ENCODE results near the gene RSPO4.
A peak's percentile ranks its signal among the peaks of the same experiment; 100 is the strongest.

RSPO4 gene

DNA sequence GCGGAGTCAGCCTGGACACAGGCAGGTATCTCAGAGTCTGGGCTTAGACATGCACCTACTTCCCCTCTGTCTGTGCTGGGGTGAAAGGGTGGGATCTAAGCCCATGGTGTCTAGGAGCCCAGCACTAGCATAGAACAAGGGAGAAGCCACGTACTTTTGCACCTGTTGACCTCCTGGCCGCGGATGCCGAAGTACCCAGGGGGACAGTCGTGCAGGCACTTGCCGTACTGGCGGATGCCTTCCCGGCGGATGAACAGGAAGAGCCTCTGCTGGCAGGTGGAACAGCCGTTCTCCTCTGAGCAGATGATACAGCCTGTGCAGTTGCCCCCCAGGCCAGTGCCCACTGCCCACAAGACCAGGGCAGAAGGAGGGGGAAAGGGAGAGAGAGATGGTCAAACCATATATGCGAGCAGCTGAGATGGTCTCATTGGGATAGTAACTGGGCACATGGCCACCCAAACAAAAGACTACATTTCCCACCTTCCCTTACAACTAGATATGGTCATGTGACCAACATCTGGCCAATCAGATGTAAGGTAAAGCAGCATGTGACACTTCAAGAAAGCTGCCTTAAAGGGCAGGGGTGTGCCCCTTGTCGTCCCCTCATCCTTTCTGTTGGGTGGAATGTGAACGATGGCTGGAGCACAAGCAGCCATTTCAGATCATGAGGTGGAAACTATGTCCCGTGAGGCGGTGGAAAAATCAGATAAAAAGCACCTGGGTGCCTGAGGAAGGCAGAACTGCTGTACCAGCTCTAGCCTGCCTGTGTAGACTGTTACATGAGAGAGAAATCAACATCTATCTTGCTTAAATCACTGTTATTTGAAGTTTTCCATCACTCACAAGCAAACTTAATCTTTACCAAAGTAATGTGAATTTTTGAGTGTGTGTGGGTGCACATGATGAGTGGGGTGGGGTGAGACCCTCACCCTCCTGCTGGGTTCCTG, 34.0 kb downstream of the RSPO4 start:
- no peak for DNase-seq

DNA sequence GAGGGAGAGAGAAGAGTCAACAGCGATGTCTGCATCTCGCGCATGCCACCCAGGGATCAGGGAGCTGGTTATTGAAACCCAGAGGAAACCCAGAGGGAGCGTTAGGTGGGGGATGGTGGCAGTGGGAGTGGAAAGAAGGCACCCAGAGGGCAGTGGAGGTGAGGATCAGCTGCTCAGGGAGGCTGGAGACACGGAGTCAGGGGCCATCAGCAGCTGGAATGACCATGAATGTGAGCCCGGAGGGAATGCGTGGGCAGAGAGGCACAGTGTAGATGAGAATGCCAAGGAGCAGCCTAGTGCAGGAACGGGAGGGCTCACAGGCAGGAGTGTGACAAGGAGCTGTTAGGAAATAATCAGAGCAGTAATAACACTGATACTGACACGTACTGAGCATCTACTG, 36.2 kb downstream of the RSPO4 start:
- DNase-seq, result no peak

DNA sequence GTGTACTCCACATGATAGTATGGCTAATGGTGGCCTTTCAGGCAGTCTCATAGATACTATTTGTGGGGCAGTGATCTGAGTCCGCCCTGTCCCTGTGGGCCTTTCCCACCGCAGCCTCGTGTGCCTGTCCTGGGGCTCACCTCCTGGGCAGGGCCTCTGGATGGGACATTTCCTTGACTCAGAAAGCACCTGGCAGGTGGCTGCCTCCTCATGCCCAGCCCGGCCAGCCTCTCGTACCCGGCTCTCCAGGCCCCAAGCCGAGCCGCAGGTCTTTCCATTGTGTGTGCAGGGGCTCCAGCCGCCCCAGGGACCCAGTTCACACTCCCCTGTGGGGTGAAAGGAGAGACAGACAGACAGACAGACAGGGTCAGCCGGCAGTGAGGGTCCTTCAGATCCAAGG, 38.3 kb downstream of the RSPO4 start:
- no peak for DNase-seq

DNA sequence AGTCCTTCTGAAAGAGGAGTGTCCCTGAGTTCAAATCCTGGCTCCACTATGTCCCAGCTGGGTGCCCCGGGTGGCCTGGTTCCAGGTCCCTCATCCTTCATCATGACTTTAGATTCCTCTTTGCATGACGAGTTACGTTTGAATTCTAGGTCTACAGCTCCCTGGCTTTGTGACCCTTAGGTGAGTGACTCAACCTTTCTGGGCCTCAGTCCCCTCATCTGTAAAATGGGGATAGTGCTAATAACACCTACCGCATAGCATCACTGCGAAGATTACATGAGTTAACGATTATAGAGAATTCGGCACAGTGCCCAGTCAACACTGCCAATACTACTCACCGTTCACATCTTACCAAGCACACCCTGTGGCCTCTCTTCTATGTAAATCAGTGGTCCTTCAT, 39.4 kb downstream of the RSPO4 start:
- no peak for DNase-seq

DNA sequence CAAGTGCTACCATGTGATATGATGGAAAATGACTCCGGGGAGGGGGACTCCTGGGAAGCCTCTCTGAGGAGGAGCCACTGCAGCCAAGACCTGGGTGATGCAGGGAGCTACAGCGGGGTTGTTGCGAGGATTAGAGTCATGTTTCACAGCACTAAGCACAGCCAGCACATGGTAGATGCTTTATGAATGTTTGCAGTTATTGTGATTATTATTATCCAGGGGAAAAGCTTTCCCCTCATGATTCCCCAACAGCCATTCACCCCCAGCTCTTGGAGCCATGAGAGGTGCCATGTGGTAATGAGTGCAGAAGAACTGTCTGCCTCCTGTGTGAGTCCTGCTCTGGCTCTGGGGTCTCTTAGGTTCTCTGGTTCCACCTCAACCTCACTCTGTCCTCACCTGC, 39.9 kb downstream of the RSPO4 start:
- DNase-seq, result no peak

DNA sequence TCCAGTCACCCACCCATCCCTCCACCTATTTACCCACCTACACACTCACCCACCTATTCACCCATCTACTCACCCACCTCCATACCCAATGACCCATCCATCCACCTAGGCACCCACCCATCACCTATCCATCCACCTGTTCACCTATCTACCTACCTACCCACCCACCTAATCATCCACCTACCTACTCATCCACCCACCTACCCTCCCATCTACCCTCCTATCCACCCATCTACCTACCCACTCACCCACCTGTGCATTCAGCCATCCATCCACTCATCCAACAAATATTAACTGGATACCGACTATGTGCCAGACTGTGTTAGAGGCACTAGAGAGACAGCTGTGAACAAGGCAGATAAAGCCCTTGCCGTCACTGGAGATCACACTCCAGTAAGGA, 40.3 kb downstream of the RSPO4 start:
- DNase-seq, result no peak

DNA sequence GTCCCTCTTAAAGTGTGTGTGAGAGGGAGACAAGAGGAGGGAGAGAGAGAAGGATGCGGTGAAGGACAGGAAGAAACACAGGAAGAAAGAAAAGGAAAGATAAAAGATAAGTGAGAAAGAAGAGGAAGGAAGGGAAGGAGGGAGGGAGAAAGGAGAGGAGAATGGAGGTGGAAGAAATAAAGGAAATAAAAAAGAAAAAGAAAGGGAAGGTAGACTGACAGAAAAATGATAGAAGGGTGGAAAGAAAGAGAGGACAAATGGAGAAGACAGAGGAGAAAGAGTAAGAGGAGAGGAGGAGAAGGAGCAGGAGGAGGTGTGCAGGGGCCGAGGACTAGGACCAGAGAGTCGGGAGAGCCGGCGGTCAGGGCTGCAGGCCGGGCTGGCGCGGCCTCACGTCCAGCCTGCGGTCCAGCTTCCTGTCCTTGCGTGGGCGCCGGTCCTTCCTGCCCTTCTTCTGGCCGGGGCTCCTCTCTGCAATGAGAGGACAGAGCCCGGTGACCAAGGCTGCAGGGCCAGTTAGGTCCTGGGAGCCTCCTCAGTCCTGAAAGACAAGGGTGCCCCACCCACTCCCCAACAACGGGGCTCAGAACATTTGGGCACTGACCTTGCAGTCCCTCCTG, 42.0 kb downstream of the RSPO4 start:
- DNase-seq, result no peak

DNA sequence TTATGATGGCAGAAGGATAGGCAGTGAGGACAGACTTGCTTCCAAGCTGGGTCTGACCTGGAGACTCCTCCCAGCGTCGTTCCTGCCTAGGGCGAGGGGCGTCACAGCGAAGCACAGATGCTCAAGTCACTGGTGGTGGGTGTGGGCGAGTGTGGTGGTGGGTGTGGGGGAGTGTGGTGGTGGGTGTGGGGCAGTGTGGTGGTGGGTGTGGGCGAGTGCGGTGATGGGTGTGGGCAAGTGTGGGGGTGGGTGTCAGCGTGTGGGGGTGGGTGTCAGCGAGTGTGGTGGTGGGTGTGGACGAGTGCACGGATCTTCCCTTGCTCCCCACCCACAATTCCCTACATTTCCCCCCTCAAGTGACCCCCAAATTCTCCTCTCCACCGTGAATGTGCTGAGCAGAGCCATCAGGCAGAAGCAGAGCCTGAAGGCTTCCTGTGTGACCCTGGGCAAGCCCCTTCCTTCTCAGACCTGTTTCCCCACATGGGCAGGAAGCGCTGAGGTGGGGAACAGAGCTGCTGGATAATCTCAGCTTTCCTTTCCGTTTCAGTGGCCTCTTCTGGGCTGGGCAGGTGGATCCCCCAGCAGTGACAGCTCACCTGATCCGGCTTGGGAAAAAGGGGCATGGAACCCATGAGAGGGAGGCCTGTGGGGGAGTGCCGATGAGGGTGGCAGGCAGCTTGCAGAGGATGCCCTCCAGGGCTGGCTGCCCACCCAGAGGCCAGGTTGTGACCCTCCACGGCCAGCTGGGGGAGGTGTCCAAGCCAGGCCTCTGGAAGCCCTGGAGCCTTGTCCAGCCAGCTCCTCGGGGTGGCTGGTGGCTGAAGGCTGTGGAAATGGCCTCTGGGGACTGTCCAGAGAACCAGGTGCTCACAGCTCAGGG, 42.9 kb downstream of the RSPO4 start:
- no peak for DNase-seq

DNA sequence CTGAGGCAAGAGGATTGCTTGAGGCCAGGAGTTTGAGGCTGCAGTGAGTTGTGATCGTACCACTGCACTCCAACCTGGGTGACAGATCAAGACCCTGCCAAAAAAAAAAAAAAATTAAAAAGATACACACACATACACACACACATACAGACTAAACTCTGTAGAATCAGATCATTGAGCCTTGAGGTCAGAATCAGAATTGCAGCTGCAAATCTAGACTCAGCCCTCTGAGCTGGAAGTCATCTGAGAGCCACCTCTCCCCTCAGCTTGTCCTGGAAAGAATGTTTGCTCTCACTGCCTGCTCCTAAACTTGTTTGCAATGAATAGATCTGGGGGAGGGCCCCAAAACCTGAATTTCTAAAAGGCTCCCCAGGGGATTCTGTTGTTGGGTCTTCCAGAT, 44.6 kb downstream of the RSPO4 start:
- DNase-seq, result no peak

DNA sequence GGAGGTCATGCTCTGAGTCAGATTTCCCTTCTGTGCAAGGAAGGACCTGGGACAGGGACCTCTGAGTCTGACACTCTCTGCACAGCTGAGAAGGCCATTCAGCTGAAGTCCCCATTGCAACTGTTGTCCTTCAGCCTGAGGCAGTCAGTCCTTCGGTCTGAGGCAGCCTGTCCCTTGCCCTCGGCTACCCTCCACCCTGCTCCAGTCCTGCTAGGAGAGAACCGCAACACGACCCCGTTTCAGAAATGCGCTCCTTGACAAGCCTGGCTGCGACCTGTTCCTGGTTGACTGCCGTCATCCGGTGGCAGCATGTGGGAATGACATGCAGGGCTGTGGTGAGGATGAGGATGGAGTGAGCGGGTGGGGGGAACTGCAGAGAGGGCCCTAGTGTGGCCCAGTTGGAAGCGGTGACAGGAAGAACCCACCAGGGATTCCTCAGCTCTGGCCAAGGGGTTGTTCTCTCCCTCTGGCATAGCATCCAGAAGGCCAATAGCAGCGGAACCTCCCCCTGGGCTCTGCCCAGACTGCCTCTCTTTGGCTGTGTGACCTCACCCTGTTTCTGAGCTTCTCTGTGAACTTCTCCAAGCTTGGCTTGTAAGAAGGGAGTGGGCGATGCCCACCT, 45.7 kb downstream of the RSPO4 start:
- DNase-seq, result peak; percentile 68

DNA sequence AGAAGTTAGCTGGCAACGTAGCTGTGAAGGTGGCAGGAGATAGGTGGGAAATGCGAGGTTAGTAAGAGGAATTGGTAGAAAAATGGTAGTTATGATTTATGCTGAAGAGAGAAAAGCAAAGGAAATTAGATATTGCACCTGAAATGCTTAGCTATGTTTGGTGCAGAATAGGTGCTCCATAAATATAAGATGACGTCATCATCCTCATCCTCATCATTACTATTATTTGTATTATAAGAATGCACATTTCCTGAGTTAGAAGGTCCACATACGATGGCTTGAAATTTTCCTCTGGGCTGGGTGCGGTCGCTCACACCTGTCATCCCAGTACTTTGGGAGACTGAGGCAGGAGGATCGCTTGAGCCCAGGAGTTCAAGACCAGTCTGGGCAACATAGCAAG, 46.5 kb downstream of the RSPO4 start:
- no peak for DNase-seq

DNA sequence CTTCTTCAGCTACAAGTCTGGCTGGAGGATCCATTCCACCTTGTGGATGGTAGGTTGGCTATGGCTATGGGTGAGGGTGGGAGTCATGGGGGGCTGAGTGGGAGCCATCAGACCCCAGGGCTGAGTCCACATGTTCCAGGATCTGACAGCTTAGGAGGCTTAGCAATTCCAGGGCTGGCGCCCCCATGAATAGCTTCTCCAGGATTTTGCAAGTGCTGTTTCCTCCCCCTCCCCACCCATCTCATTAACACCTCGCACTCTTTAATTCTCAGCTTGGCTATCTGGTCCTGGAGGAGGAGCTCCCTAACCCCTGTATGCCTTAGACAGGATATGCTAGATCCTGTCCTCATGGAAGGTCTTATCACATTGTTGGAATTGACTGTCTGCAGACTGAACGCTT, 47.0 kb downstream of the RSPO4 start:
- DNase-seq, result no peak

DNA sequence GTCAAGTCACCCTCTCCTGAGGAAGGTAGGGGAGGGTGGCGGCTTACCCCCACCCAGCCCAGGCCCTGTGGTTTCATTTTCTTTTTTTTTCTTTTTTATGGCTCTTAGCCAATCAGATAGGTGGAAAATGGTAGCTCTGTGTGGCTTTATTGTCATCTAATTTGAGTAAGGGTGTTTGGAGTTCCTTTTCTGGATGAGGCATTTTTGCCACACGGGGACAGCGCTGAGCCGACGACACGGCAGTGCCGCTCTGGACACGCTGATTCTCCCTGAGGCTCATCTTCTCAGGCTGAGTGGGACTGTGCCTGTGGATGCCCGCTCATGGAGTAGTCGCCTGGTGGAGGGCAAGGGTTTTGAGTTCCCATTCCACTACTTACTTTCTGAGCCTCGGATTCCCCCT, 48.4 kb downstream of the RSPO4 start:
- DNase-seq, result no peak

DNA sequence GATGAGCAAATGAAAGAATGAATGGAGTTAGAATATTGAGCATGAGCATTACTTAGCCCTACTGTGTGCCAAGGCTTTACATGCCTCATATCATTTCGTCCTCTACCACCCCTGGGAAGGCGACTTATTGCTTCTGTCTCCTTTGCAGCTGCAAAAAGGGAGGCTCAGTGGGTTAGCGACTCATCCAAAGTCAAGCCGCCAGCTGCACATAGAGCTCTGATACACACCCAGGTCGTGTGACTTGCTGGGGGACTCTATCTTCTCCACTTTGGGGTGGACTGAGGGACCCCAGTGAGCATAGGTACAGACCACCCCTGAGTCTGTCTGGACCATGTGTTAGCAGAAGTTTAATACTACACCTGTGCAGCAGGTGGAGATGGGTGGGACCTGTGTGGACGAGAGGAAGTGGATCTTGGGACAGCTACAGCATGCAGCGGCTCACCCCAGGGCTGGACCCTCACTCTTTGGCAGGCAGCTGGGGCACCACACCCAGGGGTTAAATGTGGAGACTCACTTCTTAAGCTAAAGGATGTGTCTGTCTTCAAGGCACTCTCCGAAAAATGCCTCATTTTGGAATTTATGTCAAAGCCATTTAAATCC, 49.8 kb downstream of the RSPO4 start:
- DNase-seq, result no peak

DNA sequence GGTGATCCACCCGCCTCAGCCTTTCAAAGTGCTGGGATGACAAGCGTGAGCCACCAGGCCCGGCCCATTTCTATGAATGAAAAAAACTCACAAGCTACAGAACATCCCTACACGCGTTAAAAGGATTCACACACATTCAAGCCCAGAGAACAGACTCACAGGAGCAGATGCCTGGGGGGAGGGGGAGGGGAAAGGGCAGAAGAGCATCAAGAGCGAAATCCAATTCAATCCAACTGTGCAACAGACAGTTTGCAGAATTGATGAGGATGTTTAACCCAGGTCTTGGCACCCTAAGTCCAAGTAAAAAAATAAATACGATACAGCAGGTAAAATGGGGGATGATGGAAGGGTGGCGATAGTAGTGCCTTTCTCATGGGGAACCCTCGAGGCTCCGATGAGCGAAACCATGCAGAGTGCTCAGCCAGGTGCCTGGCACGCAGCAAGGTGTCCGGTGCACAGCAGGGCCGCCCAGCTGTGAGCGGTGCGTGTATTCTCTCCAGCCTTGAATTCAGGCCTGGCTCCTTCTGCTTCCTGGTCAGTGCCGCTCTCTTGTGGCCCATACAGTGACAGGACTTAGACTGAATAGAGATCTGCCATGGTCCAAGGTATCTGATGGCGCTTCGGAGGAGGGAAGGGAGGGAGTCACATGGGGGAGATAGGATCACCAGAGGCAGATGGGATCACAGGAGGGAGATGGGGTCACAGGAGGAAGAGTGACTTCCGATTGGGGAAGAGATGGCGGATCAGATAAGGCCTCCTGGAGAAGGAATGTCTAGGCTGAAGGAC, 50.5 kb downstream of the RSPO4 start:
- DNase-seq, result no peak

DNA sequence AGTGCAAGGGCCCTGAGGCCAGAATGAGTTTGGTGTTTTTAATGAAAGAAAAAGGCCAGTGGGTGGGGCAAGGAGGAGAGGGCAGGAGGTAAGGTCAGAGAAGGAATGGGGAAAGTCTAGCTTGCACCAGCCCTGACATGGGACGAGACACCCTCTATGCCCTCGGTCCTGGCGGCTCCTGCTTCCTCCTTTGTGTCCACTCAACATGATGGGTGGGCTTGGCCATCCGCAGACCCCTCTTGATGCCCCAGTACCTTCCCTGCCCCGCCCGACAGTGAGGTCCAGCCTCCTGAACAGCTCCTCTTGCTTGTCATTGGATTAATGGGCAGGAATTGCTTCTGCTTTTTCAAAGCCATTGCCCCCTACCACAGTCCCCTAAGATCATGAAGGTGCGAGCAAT, 52.4 kb downstream of the RSPO4 start:
- no peak for DNase-seq

DNA sequence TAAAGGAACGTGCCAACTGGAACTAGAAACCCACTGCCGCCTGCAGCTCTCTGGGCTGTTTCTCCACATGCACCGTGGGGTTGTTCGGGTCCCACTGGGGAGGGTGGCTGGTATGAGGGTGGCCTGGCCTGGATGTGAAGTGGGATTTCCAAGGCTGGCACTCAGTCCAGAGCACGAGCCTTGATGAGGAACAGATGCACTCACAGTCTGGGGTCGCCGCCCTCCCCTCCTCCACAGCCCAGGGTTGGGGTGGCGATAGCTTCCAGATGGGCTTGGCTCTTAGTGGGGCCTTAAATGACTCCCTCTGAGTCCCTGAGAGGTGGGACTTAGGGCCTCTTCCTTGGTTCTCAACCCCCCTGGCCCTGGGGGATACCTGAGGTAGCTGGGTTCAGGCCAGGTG, 55.3 kb downstream of the RSPO4 start:
- DNase-seq, result no peak

DNA sequence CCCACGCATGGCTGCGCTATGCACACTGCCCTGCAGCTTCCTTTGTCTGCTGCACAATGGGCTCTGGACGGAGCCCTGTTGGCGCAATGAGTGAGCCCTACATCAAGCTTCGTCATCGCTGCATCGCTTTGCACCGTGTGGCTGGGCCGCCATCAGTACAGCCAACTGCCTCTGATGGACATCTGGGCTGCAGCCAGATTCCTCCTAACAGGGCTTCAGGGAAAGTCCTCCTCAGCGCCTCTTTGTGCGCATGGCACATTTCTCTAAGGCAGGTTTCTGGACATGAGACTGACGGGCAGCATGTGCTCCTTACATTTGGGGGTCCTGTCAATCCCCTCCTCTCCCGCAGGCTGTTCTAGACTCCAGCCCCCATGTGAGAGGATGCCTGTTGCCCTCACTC, 56.3 kb downstream of the RSPO4 start:
- DNase-seq, result no peak

DNA sequence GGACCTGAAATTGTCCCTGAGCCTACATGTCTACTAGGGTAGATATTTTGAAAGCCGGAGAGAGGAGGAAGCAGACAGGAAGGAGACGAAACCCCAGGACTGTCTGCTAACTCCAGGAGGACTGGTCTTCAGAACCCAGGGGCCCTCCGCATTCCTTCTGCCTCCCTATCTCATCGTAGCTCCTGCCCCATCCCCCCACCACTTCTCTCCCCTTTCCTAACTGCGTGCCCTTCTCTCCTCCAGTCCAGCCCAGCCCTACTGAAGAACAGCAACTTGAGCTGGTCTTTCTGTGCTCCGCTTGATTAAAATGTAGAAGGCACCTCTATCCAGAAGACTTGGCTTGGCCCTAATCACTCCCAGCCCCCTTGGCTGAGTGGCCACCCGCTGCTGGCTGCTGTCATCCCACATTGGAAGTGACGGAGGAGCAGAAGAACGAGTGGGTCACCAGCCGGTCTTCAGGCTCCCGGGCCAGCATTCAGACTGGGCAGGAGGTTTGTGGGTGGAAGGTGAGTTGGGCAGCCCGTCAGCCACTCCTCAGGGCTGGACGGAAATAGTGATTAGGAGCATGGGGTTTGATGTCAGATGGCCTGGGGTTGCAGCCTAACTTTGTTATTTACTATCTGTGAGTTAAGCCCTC, 57.2 kb downstream of the RSPO4 start:
- DNase-seq, result no peak

DNA sequence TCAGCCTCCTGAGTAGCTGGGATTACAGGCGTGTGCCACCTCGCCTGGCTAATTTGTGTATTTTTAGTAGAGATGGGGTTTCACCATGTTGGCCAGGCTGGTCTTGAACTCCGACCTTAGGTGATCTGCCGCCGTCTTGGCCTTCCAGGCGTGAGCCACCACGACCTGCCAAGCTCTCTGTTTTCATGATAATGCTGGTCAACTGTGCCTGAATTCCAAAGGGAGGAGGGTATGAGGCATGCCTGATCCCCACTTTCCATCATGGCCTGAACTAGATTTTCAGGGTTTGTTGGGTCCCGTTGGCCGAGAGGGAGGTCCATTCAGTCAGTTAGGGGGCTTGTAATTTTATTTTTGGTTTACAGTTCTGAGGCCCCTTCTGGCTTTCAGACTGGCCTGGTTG, 58.0 kb downstream of the RSPO4 start:
- no peak for DNase-seq

DNA sequence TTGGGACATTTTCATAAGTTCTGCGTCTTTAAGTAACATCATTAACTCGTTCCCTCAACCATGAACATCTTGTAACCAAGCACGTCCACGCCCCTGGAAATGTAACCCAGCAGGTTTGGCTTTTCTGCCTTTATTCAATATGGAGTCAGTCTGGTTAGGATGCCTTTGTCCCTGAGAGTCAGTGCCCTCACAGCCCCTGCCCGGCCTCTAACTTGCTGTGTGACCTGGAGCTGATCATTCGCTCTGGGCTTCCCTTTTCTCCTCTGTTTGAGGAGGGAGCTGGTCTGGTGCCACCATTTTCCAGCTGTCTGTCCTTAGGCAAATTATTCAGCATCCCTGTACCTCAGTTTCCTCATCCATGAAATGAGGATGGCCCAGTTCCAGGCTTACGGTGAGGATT, 59.5 kb downstream of the RSPO4 start:
- DNase-seq, result no peak

Data from activated CD4-positive, alpha-beta T cell treated with anti-CD3 and anti-CD28 coated beads for 1 hour (primary cell).